Hematopoietic multipotent progenitor cell treated with erythropoietin and hydrocortisone succinate and interleukin-3 and kit ligand, for 6 days (in vitro differentiated cells): ENCODE results near the gene ZBTB16.
A peak's percentile ranks its signal among the peaks of the same experiment; 100 is the strongest.

Experiments
- DNase-seq: peaks from one replicate; pipeline ENCODE4 v3.0.0-alpha.2; 2015

Gene ZBTB16

DNA sequence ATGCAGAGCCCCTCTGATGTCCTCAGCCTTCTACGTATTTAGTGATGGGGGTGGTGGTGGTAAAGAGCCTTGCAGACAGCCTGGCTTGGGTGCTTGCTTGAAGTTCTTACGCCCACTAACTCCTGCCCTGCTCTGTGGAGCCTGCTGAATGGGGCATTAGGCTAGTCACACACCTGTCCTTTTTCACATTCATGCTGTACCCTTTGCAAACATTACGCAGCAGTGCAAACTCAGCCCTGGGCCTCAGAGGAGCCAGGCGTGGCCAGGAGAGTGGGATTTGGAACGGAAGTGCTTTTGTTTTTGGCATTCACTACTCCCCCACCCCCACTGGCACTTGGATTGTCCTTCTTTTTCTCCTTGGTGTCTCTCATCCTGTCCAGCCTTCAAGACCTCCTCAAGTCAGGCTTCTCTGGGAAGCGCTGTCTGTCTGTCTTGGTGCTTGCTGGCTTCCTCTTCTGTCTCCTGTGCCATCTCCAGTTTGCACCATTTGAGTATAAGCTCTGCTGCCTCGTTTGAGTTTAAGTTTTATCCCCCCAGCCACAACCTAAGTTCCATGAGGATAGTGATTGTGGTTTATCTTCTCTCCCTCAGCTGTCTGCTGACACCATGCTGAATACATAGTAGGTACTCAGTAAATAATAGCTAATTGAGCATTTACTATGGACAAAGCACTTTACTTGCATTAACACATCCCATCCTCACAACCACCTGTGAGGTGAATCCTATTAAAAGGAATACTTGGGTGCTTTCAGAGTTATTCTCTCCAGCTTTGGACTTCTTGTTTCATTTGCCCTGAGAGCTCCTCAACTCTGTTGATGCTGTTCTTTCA, 26.7 kb downstream of the ZBTB16 start:
- DNase-seq, result peak; percentile 54

DNA sequence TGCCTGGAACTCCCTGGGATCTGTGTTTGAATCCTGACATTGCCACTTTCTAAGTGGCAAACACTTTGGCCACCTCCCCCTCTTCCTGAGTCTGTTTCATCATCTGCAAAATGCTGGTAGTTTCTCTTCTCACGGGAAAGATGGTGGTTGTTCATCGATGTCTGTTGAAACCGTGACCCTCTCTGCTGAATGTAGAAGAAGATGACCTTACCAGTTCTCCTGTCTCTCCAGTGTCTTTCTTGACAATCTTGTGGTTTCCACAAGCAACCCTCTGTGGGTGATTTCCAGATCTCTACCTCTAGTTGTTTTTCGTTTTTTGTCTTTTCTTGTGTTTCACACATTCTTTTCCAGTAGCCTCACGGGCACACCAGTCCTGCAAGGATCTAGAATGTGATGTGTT, 27.5 kb downstream of the ZBTB16 start:
- DNase-seq, result peak; percentile 57

DNA sequence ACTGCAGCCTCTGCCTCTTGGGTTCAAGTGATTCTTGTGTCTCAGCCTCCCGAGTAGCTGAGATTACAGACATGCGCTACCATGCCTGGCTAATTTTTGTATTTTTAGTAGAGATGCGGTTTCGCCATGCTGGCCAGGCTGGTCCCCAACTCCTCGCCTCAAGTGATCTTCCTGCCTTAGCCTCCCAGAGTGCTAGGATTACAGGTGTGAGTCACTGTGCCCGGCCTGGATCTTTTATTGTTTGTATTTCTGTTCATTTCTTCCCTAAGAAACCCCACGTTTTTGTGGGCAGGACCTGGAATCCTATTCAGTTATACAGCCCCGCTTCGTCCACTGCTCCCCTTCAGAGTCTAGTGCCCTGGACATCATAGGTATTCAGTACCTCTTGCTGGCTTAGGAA, 28.7 kb downstream of the ZBTB16 start:
- DNase-seq, result no peak

DNA sequence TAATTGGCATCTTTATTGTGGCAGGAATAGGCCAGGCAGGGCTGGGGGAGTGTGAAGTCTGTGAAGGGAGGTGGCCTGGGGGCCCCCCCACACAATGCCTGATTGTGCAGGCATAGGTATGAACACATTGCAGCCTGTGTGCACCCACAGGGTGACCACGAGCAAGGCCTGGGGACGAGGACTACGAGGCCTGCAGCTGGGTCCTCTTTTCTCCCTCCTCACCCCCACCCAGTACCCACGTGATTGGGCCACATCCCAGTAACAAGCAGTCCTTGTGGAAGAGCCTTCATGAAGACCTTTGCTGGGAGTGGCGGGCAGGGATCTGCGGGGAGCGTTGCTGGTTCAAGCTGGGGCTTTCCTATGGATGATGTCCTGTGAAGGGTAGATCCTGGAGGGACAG, 29.3 kb downstream of the ZBTB16 start:
- DNase-seq, result no peak

DNA sequence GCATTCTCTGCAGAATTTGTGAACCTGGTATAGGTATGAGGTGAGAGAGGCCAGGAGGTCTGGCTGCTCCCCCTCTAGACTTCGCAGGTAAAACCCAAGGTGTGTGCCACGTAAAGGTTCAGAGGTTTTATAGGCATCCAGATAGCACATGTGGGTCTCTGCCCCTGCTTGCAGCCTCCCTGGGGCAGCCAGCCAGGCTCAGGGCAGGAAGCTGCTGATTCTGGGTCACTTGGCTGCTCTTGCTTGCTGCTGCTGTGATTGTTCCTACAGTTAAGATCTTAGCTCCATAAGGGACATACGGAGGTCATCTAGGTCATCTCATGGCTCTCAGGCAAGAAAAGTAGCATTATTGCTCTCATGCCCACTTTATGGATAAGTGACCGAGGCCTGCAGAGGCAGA, 30.2 kb downstream of the ZBTB16 start:
- DNase-seq, result no peak

DNA sequence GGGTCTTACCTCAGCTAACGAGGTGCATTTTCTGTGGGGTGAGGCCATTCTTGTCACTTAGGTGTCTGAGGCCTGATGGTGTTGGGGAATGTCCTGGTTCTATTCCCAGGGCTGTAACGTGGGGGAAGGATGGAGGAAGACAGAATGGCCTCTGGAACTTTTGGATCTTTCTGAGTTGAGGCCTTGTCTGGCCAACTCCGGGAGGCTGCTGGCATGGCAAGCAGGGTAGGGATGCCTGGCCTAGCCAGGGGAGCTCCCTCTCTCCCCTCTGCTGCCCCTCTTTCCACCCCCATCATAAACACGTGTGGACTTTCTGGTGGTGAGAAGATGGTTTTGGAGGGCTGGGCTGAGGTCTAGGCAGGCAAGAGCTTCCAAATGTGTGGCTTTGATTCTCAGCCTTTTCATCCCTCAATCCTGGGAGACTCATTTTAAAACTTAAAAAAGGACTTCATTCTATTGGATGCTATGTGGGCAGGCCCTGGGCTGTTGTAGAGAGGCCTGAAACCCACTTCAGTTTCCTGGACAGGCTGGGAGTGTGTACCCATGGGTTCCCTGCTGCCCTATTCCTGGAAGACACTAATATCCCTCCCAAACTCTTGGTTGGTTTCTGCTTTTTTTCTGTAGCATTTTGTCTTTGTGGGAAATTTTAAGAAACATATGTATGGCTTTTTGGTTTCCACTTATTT, 30.9 kb downstream of the ZBTB16 start:
- no peak for DNase-seq

DNA sequence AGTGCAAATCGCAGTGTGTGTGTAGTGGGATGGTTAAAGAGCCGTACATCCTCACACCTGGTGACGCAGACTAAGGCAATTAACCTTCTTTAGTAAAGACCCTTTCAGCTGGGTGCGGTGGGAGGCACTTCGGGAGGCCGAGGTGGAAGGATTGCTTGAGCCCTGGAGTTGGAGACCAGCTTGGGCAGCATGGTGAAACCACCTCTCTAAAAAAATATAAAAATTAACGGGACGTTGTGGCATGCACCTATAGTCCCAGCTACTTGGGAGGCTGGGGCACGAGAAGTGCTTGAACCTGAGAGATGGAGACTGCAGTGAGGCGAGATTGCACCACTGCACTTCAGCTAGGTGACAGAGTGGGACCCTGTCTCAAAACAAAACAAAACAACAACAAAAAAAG, 31.5 kb downstream of the ZBTB16 start:
- no peak for DNase-seq

DNA sequence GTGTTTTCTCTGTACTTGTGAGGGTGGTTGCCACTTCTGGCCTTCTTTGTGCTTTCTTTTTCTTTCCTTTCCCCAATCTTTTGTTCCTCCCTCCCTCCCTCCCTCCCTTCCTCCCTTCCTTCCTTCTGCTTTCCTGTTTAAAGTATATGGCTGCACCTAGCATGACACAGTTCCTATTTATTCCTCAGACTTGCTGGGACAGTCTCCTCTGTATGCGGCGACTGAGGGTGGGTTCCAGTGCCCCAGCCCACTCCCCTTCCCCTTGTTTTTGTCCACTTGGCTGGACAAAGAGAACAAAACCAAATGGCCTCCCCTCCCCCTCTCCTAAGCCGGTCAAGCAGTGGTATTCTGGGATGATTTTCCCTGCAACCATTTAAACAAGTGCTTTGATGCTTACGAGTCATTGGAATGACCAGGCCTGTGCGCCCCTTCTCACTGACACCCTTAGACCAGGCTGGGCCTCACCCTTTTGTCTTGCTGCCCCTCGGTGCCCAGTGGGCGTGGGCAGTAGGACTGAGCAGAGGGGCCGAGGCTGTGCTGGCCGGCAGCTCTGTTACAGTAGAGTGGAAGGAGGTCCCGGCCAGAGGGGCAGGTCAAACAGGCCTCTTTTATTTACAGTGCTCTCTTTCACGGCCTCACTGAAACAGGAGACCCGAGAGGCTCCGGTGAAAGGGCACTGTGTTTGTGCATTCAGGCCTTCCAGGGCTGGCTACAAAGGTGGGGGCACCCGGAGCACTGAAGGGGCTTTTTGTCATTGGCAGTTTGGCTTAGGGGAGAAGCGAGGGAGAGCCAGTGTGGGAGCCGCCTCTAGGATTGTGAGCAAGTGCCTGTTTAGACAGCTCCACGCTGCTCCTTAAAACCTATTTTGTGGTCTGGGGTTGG, 32.2 kb downstream of the ZBTB16 start:
- no peak for DNase-seq

DNA sequence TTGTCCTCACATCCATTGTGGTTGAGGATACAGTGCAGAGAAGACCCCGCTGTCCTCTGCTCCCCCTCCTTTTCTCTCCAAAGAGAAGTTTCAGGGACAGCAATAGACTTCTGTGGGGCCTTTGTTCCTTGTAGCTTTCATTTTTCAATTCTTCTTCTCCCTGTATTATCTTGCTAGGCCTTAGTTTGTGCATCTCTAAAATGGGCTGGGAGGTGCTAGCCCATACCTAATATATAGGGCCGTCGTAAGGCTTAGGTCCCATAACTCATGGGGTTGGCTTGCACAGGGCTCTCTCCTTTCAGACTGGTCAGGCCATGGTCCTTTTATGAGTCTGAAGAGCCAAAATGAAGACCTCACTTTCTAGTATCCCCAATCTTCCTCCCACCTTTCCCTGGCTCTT, 33.0 kb downstream of the ZBTB16 start:
- no peak for DNase-seq

DNA sequence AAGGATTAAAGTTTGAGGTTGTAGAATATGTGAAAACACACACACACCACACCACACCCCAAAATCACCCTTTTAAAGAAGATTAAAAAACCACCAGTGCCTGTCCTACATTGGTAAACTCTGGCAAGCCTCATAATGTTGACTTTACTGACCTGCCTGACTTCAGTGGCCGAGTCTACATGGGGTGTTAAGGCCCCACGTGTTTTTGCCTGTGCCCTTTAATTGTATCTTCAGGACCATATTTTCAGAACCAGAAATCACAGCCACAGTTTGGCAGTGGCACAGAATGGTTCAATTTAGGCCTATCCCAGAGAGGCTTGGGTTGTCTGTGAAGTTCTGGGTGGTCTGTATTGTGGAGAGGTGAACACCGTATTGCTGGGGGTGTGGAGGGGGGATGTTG, 33.4 kb downstream of the ZBTB16 start:
- DNase-seq, result no peak

DNA sequence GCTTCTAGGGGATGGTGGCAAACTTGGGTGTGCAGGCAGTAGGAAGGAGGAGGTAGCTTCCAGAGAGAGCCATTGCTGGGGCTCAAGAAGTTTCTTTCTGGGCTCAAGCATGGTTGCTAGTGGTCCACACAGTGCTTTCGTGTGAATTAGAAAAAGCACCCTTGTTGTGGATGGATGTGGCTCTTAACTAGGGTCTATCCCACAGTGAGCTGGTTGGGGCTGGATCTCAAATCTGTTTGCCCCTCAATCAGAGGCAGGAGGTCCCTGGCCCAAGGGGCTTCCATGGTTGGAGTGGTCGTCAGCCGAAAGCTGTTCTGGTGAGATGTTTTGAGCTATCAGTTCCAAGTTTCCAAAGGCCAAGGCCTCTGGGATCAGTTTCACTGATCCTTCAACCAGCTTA, 35.0 kb downstream of the ZBTB16 start:
- DNase-seq, result no peak

DNA sequence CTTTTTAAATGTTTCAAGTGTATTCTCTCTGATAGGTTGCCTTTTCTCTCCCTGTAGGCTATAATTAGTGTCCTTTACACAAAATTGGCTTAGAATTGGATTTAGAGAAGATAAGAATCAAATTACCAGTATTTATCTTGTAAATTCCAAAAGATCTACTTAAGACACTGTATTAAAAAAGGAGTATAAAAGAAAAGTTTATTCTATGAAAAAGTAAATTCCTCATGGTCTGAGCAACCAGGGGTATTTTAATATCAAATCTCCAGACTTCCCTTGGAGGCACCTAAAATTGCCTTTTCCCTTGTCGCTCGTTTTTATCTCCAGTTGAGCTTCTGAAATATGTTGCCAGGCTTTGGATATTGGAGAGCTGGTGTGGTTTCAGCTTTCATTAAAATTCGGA, 36.4 kb downstream of the ZBTB16 start:
- DNase-seq, result no peak

DNA sequence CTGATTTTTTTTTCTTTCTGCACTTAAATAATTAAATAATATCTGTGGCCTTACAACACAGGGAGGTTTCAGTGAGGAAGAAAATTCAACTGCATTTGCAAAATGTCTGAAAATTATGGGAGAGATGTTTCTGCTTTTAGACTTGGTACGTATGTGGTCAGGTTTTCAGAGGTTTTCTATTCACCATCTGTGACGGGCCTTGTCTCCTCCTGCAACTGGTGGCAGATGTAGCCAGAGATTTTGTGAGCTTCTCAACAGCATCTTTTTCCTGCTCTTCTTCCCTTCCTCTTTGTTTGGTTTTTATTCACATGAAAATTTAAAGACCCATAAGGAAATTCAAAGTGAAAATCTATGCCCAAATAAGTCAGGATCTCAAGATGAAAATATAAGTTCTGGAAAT, 38.3 kb downstream of the ZBTB16 start:
- DNase-seq, result peak; percentile 57

DNA sequence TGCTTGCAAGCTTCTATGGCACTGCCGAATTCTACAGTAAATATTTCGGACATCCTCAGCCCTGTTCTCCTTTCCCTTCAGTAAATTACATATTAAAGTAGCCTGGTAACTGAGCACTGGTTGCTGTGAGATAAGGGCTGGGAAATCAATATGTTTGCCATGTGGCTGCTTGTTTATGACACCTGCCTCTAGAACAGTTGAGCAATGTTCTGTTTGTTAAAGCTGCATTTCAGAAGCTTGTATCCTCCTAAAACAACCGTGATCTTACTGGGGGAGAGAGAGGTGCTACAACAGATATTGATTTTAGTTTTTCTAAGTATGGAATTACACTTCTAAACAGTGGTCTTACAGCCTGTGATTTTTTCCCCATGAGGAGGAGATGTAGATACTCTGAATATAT, 39.4 kb downstream of the ZBTB16 start:
- peak; percentile 64 for DNase-seq

DNA sequence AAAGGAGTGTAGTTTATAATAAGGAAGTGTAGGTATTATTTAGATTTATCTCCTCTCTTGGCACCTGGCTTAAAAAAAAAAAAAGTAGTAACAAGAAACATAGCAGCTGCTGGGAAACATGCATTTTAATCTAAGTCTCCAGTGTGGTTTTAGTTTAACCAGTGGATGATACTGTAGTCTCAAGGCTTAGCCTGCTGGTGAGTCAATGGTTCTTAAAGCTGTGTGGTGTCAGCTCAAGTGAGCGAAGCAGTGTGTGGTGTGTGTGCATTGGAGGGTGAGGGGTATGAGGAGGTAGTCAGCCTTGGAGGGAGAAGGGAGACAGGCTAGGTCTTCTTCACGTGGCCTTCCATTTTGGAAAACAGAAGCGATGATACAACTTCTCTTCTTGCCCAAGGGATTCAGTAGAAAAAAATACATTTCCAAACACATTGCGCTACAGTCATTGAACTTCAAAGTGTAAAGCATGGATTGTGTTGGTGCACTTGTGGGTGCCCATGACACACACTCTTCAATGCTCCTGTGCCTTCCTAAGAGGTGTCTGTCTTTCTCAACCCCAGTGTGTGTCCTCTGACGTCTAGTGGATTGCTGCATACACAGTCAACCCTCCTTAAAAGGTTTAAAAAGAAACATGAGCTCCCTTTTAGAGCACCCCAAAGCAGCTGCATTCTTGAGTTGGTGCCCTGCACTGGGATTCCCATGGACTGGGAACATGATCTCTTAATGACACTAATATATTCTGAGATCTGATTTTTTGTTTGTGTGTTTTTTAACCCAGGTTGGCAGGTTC, 40.1 kb downstream of the ZBTB16 start:
- peak; percentile 72 for DNase-seq

DNA sequence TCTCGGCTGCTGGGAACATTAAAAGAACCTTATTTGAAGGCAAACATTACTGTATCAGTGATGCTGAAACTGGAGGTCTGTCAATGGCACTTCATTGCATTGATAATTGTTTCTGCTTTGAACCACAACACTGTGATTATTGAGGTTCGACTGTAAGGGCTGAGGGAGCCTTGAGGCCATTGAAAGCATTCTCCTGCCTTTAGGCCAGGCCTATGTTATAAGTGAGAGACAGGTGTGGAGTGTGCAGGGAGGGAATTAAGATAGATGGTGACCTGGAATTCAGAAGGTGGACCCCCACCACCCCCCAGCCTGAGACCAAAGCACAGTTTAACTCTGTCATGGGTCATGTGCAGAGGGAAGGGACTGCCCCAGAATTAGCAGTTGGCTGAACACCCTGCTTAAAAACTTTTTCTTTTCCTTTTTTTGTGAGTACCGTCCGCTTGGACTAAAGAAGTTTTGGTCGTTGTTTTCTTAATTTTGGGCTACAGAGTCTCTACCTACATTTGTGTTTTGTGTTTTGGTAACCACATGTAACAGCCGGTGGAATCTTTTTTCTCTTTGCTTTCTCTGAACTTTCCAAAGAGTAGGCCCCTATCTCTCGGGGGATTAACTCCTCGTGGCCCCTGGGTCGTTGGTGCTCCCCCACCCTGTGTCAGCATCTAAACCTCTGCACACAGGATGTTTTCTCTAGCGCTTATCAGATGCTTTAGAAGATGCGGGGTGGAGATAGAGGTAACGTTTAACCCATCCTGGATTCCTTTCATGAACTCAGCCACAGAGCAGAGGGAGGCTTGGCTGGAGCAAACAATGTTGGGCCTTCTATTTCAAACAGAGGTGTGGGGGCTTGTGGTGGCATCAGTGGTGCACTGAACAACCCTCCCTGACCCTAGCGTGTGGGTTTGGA, 43.7 kb downstream of the ZBTB16 start:
- no peak for DNase-seq

DNA sequence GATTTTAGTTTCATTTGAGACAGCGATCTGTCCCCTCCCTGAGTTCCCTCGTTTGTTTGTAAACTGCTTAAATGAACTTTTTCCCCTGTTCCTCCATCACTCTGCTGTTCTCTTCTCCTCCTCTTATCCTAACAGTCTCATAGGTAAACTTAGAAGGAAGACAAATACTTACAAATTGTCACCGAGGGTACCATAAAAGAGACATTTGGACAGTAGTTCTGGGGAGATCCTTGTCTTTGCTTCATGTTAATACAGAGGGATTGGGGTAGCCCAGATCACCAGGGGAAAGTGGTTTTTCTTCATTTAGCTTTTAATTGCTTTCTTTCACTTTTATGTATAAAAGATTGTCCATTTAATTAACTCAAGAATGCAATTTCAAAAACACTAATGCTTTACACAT, 46.1 kb downstream of the ZBTB16 start:
- DNase-seq, result no peak

DNA sequence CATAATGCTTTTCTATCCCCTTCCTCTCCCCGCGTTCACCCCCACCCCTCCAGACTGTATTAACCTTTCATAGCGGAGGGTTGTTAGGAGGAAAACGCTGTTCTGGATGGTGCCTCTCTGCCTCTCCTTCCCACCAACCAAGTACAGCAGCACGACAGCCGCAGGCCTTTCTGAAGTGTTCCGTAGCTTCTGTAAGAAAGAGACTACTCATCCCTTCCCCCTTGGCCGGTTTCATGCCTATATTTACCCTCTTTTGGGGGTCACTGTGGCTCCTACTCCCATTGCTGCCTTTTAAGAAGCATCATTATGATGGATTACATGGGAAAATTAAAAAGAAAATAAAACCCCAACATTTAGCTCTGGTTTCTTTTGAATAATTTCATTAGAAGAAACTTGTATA, 46.5 kb downstream of the ZBTB16 start:
- no peak for DNase-seq

DNA sequence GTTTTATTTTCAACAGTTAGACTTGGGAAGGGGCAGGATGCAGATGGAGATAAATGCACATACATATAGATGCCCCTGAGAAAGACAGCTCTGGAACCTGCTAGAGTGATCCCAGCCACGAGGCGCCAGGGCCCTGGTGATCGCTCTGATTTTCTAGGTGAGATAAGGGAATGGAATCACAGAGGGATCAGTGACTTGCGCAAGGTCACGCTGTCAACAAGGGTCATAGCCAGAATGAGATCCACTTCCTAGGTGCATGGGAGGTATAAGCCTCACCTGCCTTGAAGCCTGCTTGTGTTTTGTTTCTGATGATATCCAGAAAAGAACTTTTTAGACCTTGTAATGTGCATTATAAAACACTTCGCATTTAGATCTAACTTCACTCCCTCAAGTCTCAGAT, 47.5 kb downstream of the ZBTB16 start:
- DNase-seq, result no peak

DNA sequence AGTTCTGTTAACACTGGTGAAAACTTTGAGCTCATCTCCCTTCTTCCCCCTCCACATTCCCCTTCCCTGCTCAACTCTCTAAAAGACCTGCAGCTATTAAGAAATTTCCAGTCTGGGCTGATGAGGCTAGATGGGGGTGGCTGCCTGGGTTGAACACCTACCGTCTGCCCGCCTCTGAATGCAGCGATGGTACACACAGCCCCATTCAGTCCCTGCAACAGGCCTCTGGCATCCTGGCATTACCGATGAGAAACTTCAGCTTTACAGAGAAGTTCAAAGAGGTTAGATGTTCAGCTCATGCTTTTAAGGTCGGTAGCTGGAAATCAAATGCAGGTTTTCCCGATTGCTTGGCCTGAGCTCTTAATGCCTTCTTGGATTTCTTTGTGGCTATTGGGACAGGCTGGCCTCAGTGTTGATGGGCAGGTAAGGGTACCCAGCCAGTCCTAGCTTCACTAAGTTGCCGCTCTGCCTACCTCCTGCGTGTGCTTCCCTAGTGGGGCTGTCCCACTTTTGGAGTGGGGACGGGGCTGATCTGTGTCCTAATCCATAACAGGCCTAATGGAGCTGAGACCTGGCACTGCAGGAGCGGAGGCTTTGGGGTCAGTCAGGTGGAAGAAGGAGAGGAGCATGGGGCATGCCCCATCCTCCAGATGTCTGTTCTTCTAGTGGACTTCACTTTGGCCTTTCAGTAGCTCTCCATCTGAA, 49.1 kb downstream of the ZBTB16 start:
- no peak for DNase-seq
